Dedifferentiated amniotic fluid mesenchymal stem cell (primary cell): Measurements from ENCODE around the gene AK1.
"Not testable (repeated sequence)": the region's sequence is repeated elsewhere in the genome, so short reads cannot be mapped to it uniquely, and the experiment has no call there.

Source experiments
- DNase-seq: peaks from one replicate; pipeline ENCODE4 v3.0.0-alpha.2; 2016; ENCODE audit errors: extremely low spot score

The AK1 gene

GRCh38 chr9:127847833-127848755, 29.4 kb downstream of the AK1 start:
- DNase-seq: no peak

- DNase-seq: no peak
These were observed 30.3 kb downstream of the AK1 start for GRCh38 chr9:127847178-127847510.

- DNase-seq: no peak
These were observed 30.9 kb downstream of the AK1 start for GRCh38 chr9:127846443-127847177.

- not testable (repeated sequence) for DNase-seq
These were observed 31.9 kb downstream of the AK1 start for GRCh38 chr9:127845619-127846018.

- no peak for DNase-seq
These were observed 32.6 kb downstream of the AK1 start for GRCh38 chr9:127844821-127845359.

- no peak for DNase-seq
These were observed 36.2 kb downstream of the AK1 start for GRCh38 chr9:127841087-127841835.

GRCh38 chr9:127838375-127839078, 38.9 kb downstream of the AK1 start:
- DNase-seq: peak; percentile 72

- DNase-seq: no peak
These were observed 40.1 kb downstream of the AK1 start for GRCh38 chr9:127837346-127837745.

GRCh38 chr9:127836561-127836960, 40.9 kb downstream of the AK1 start:
- not testable (repeated sequence) for DNase-seq

GRCh38 chr9:127835991-127836516, 41.4 kb downstream of the AK1 start:
- peak; percentile 77 for DNase-seq

- DNase-seq: no peak
These were observed 43.9 kb downstream of the AK1 start for GRCh38 chr9:127833555-127833954.

GRCh38 chr9:127832248-127832647, 45.2 kb downstream of the AK1 start:
- DNase-seq: no peak

- no peak for DNase-seq
These were observed 48.1 kb downstream of the AK1 start for GRCh38 chr9:127829205-127829906.

- DNase-seq: no peak
These were observed 49.0 kb downstream of the AK1 start for GRCh38 chr9:127828262-127829031.

GRCh38 chr9:127826253-127826913, 51.1 kb downstream of the AK1 start:
- DNase-seq: no peak

- DNase-seq: no peak
These were observed 52.0 kb downstream of the AK1 start for GRCh38 chr9:127825319-127826051.

- DNase-seq: no peak
These were observed 55.4 kb downstream of the AK1 start for GRCh38 chr9:127822108-127822507.

GRCh38 chr9:127818574-127818973, 58.9 kb downstream of the AK1 start:
- no peak for DNase-seq
